Parathyroid adenoma (tissue), 2 donors: Measurements from ENCODE around the gene STK32C.

ENCODE experiments used
- H2AFZ ChIP-seq: fragments of 300-600 bp; sonication (generic); one replicate; pipeline ENCODE4 v1.7.0; 2017; ENCODE audit warnings: antibody characterized with exemption, mild to moderate bottlenecking
- H3K27ac ChIP-seq: fragments of 300-600 bp; sonication (generic); one replicate; pipeline ENCODE4 v1.7.0; 2017
- H3K27me3 ChIP-seq: fragments of 300-600 bp; sonication (generic); one replicate; pipeline ENCODE4 v1.7.0; 2017; ENCODE audit warnings: low read length; ENCODE audit not compliant: control insufficient read depth, insufficient read depth
- H3K36me3 ChIP-seq: fragments of 300-600 bp; sonication (generic); one replicate; pipeline ENCODE4 v1.7.0; 2017; ENCODE audit warnings: low read length; ENCODE audit not compliant: control insufficient read depth, insufficient read depth
- H3K4me1 ChIP-seq: fragments of 300-600 bp; sonication (generic); one replicate; pipeline ENCODE4 v1.7.0; 2017; ENCODE audit warnings: control low read depth
- H3K4me2 ChIP-seq: fragments of 300-600 bp; sonication (generic); one replicate; pipeline ENCODE4 v1.7.0; 2017; ENCODE audit warnings: low read length
- H3K4me3 ChIP-seq: fragments of 300-600 bp; sonication (generic); one replicate; pipeline ENCODE4 v1.7.0; 2017; ENCODE audit warnings: low read depth, low read length
- H3K79me2 ChIP-seq: fragments of 300-600 bp; sonication (generic); one replicate; pipeline ENCODE4 v1.7.0; 2017; ENCODE audit warnings: control low read depth
- H3K9ac ChIP-seq: fragments of 300-600 bp; sonication (generic); one replicate; pipeline ENCODE4 v1.7.0; 2017; ENCODE audit warnings: mild to moderate bottlenecking
- H3K9me3 ChIP-seq: fragments of 300-600 bp; sonication (generic); one replicate; pipeline ENCODE4 v1.7.0; 2017; ENCODE audit warnings: low read length; ENCODE audit not compliant: control insufficient read depth
- TF ChIP-seq, protein P1 (sequence below): fragments of 300-600 bp; sonication (generic); IDR thresholded peaks from one replicate; pipeline ENCODE4 v1.7.0; 2017; ENCODE audit warnings: antibody characterized with exemption, mild to moderate bottlenecking
- donor health status: primary hyperparathyroidism.

Gene STK32C

DNA sequence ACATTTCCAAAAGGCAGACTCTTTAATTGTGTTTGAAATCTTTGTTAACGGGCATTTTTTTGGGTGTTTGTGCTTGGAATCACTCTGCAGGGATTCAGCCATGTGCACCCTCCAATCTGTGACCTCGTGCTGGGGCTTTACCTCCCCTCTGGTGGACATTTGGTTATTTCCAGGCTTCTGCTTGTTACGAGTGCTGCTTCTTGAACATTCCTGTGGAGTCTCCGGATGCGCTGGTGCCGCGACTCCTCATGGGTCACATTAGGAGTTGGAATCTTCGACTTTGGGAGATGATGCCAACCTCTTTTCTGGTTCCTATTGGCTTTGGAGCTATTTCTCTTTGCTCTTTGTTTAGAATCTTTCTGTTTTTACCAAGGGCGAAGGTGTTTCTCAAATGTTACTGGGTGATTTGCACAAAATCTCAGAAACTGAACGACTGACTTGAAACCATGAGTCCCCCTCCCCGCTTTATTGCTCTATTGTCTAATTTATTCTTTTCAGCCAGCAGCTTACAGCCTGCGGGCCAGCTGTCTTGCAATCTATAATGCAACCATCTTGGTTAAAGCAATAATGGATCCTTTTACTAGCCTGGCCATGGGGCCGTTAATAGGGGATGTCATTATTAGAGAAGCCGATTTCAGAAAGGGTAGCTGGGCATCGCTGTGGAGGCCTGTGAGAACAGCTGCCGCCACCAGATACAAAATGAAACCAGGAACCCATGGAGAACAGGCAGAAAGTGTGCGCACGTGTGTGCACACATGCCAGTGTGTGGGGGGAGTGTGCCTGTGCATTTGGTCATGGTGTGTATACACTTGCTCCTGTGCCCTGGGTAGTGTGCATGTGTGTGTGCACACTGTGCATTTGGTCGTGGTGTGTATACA, 130.9 kb downstream of the STK32C start:
- Histone ChIP-seq H3K4me2 (no peak overlapping the region), H3K9me3 (no peaks in the 10 kb centered on the region), H3K4me1 (peaks cover 9% of the 10 kb centered on the region), H3K27ac (no peak overlapping the region), H3K79me2 (no peaks in the 10 kb centered on the region), H3K27me3 (peaks cover 9% of the 10 kb centered on the region), H3K36me3 (no peaks in the 10 kb centered on the region), H3K4me3 (no peak overlapping the region), H2AFZ (no peak overlapping the region), H3K9ac (no peak overlapping the region)
- TF ChIP-seq, protein P1, sequence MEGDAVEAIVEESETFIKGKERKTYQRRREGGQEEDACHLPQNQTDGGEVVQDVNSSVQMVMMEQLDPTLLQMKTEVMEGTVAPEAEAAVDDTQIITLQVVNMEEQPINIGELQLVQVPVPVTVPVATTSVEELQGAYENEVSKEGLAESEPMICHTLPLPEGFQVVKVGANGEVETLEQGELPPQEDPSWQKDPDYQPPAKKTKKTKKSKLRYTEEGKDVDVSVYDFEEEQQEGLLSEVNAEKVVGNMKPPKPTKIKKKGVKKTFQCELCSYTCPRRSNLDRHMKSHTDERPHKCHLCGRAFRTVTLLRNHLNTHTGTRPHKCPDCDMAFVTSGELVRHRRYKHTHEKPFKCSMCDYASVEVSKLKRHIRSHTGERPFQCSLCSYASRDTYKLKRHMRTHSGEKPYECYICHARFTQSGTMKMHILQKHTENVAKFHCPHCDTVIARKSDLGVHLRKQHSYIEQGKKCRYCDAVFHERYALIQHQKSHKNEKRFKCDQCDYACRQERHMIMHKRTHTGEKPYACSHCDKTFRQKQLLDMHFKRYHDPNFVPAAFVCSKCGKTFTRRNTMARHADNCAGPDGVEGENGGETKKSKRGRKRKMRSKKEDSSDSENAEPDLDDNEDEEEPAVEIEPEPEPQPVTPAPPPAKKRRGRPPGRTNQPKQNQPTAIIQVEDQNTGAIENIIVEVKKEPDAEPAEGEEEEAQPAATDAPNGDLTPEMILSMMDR, result no peak

DNA sequence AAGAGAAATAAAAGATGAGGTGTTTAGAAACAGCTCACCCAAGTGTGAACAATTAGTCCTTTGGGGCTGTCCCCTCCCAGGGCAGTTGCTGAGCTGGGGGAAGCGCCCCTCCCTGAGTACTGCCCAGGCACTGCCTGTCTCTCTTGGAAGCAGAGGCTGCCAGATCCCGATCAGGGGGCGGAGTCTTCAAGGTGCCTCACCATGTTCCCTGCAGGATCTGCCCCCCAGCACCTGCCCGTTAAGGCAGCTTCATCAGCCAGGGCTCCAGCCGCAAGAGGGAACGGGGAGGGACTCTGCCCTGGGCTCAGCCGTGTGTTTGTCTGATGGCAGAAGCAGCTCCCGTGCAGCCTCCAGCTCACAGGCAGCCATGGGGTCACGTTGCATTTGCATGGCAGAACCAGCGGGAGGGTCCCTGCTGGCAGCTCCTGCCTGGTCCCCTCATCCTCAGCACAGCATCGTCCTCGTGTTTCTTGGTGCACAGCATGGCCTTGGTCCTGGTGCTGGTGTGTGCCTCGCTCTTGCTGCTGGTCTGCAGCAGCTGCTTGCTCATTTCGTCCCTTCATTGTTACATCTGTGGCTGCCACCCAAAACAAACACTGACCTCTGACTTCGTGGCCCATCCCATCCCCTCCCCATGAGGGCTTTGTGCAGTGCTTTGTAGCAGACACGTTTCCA, 131.7 kb downstream of the STK32C start:
- H3K79me2 ChIP-seq, result no peaks in the 10 kb centered on the region
- TF ChIP-seq, protein P1, result no peak
- peaks cover 9% of the 10 kb centered on the region for H3K4me1 ChIP-seq
- H3K4me3 ChIP-seq, result no peak overlapping the region
- H3K4me2 ChIP-seq, result no peak overlapping the region
- H2AFZ ChIP-seq, result no peak overlapping the region
- no peak overlapping the region for H3K27ac ChIP-seq
- peaks cover 9% of the 10 kb centered on the region for H3K27me3 ChIP-seq
- H3K9me3 ChIP-seq, result no peaks in the 10 kb centered on the region
- H3K9ac ChIP-seq, result no peak overlapping the region
- no peaks in the 10 kb centered on the region for H3K36me3 ChIP-seq

DNA sequence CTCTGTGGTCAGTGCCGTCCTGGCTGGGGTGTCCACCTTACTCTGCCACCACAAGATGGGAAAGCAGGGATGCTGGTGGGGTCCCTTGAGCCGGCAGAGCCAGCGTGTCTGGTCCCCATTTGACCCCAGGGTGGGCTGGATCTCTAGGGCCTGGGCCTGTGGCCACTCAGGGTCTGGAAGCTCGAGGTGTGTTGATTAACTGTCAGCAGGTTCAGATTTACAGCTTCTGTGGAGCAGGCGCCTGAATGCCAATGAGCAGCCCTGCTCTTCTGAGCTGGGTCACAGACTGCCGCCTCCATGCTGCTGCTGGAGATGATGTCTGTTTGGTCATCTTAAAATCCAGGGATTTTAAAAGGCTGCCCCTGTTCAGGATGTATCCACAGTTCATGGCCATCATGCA, 132.3 kb downstream of the STK32C start:
- Histone ChIP-seq H3K4me2 (no peak overlapping the region), H2AFZ (no peak overlapping the region), H3K4me1 (peaks cover 9% of the 10 kb centered on the region), H3K9ac (no peak overlapping the region), H3K27ac (no peak overlapping the region), H3K4me3 (no peak overlapping the region), H3K27me3 (peaks cover 9% of the 10 kb centered on the region), H3K36me3 (no peaks in the 10 kb centered on the region), H3K9me3 (no peaks in the 10 kb centered on the region), H3K79me2 (no peaks in the 10 kb centered on the region)
- TF ChIP-seq, protein P1, result no peak

GRCh38 chr10:132174237-132174636, 133.5 kb downstream of the STK32C start:
- no peak overlapping the region for H3K4me3 ChIP-seq
- H3K9me3 ChIP-seq, result no peaks in the 10 kb centered on the region
- TF ChIP-seq, protein P1, result no peak
- no peak overlapping the region for H2AFZ ChIP-seq
- H3K4me1 ChIP-seq, result peaks cover 9% of the 10 kb centered on the region
- no peak overlapping the region for H3K27ac ChIP-seq
- no peak overlapping the region for H3K4me2 ChIP-seq
- H3K36me3 ChIP-seq, result no peaks in the 10 kb centered on the region
- no peak overlapping the region for H3K9ac ChIP-seq
- H3K79me2 ChIP-seq, result no peaks in the 10 kb centered on the region
- peaks cover 9% of the 10 kb centered on the region for H3K27me3 ChIP-seq
